AG04450 (cell line): ENCODE results near the gene KCNMB2. TPM values are rescaled to one million over a fixed set of nuclear protein-coding genes. Genes with fewer than 3 reads are reported as not detected.
"Not testable (repeated sequence)": the region's sequence is repeated elsewhere in the genome, so short reads cannot be mapped to it uniquely, and the experiment has no call there.

Experiments used
- CTCF ChIA-PET: fragments of 300-600, 350-600 bp; formaldehyde crosslinking; extraction: SDS; loops from one replicate; lab custom pipeline; 2022; ENCODE audit warnings: antibody characterized with exemption, inconsistent platforms; lab: Charles Lee
- POLR2A ChIA-PET: fragments of 350-600 bp; formaldehyde crosslinking; extraction: SDS; loops from one replicate; lab custom pipeline; 2021; ENCODE audit warnings: antibody characterized with exemption, inconsistent platforms; lab: Yijun Ruan, JAX
- DNase-seq: peaks from one replicate; pipeline ENCODE4 v3.0.0-alpha.2; 2011; ENCODE audit warnings: low read depth, low spot score
- H3K27ac ChIP-seq: one replicate; pipeline ENCODE4 v1.5.1; 2012; ENCODE audit warnings: low read depth, low read length, control low read depth
- H3K27me3 ChIP-seq: one replicate; pipeline ENCODE4 v1.6.0; 2012; ENCODE audit warnings: low read length; ENCODE audit not compliant: control insufficient read depth, insufficient read depth
- H3K4me3 ChIP-seq: 2 replicates; pipeline ENCODE4 v1.5.1; 2011; ENCODE audit warnings: mild to moderate bottlenecking, low read depth, low read length, control low read depth
- H3K9me3 ChIP-seq: 2 replicates; pipeline ENCODE4 v1.5.1; 2012; ENCODE audit warnings: low read length; ENCODE audit not compliant: control insufficient read depth, insufficient read depth
- polyA plus RNA-seq: library from polyadenylated mRNA; depleted of rRNA; stranded (reverse); fragments of >200 nt; gene quantifications from 2 replicates; pipeline ENCODE4 v1.2.3, GENCODE V29; 2011
- TF ChIP-seq, protein P1 (sequence below): IDR thresholded peaks from 2 replicates; pipeline ENCODE4 v1.5.1; 2011; ENCODE audit warnings: low read depth, low read length, control low read depth, inconsistent platforms

KCNMB2 gene
- polyA plus RNA-seq, 1 experiment, result not detected

DNA sequence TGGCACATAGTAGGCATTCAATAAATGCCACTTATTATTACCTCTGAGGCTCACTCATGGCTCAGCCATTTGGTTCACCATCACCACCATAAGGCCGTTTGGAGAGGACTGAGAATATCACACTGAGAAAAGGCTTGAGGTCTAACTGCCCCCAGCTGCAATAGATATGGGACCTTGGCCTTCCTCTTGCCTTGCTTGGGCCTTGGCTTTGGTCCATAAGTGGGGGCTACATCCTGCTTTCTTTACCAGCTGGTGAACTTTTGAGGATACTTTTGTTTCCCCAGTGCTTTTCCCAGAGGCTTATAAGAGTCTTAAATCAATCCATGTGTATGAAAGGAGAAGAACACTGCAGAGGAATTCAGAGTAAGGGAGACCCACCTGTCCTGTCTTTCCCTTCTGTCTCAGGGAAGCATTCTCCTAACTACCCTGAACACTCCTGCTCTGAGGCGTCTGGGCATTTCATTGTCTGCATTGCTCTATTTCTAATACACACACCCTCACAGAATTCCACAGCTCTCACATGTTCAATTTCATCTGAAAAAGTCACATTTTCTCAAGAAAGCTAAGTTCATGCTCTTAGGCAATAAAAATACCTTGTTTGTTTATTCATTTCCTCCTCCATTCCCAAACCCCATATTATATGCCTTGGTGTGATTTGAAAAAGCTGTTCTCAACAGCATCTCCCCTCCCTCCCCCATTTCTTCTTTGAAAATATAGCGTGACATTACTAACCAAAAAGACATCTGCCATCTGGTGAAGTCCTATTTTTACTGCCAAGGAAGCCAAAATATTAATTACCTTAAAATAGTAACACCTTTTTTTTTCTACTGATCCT is 22.5 kb upstream of the KCNMB2 start:
- CTCF ChIA-PET, result interaction anchor here (0.5 kb wide), 1 partner anchor 44 kb away, joined by 3 read pairs; no protein-coding TSS in a partner anchor
- TF ChIP-seq, protein P1, sequence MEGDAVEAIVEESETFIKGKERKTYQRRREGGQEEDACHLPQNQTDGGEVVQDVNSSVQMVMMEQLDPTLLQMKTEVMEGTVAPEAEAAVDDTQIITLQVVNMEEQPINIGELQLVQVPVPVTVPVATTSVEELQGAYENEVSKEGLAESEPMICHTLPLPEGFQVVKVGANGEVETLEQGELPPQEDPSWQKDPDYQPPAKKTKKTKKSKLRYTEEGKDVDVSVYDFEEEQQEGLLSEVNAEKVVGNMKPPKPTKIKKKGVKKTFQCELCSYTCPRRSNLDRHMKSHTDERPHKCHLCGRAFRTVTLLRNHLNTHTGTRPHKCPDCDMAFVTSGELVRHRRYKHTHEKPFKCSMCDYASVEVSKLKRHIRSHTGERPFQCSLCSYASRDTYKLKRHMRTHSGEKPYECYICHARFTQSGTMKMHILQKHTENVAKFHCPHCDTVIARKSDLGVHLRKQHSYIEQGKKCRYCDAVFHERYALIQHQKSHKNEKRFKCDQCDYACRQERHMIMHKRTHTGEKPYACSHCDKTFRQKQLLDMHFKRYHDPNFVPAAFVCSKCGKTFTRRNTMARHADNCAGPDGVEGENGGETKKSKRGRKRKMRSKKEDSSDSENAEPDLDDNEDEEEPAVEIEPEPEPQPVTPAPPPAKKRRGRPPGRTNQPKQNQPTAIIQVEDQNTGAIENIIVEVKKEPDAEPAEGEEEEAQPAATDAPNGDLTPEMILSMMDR, result no peak
- no peak overlapping the region for H3K4me3 ChIP-seq

DNA sequence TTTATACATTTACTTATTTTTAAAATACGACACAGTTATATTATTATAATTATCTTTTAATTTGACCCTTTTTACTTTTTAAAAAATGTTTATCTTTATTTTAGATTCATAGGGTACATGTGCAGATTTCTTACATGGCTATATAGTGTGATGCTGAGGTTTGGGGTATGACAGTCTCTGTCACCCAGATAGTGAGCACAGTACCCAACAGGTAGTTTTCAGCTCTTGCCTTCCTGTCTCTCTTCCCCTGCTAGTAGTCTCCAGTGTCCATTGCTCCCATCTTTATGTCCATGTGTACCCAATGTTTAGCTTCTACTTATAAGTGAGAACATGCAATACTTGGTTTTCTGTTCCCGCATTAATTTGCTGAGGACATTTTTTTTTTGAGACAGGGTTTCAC is 21.8 kb upstream of the KCNMB2 start:
- no peaks in the 10 kb centered on the region for H3K9me3 ChIP-seq
- ChIA-PET CTCF (interaction anchor here (0.5 kb wide), 1 partner anchor 44 kb away, joined by 3 read pairs; no protein-coding TSS in a partner anchor), POLR2A (no interaction called here)
- H3K4me3 ChIP-seq, result no peak overlapping the region
- H3K27me3 ChIP-seq, result no peaks in the 10 kb centered on the region
- DNase-seq, result no peak
- H3K27ac ChIP-seq, result no peak overlapping the region
- TF ChIP-seq, protein P1, result no peak

More for the DNA sequence above, 22.5 kb upstream of the KCNMB2 start:
- DNase-seq, result no peak
- H3K9me3 ChIP-seq, result no peaks in the 10 kb centered on the region
- H3K27ac ChIP-seq, result no peak overlapping the region
- no peaks in the 10 kb centered on the region for H3K27me3 ChIP-seq
- POLR2A ChIA-PET, result no interaction called here

DNA sequence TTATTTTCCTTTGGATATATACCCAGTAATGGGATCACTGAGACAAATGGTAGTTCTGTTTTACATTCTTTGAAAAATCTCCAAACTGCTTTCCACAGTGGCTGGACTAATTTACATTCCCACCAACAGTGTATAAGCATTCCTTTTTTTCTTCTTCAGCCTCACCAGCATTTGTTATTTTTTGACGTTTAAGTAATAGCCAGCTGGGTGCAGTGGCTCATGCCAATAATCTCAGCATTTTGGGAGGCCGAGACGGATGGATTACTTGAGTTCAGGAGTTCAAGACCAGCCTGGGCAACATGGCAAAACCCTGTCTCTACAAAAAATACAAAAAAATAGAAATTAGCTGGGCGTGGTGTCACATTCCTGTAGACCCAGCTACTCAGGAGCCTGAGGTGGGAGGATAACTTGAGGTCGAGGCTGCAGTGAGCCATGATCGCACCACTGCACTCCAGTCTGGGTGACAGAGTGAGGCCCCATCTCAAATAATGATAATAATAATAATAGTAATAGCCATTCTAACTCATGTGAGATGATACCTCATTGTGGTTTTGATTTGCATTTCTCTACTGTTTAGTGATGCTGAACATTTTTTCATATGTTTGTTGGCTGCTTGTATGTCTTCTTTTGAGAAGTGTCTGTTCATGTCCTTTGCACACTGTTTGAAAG is 21.0 kb upstream of the KCNMB2 start:
- H3K4me3 ChIP-seq, H3K27me3 ChIP-seq, DNase-seq, POLR2A ChIA-PET, H3K9me3 ChIP-seq, CTCF ChIA-PET, H3K27ac ChIP-seq: not testable (repeated sequence)

DNA sequence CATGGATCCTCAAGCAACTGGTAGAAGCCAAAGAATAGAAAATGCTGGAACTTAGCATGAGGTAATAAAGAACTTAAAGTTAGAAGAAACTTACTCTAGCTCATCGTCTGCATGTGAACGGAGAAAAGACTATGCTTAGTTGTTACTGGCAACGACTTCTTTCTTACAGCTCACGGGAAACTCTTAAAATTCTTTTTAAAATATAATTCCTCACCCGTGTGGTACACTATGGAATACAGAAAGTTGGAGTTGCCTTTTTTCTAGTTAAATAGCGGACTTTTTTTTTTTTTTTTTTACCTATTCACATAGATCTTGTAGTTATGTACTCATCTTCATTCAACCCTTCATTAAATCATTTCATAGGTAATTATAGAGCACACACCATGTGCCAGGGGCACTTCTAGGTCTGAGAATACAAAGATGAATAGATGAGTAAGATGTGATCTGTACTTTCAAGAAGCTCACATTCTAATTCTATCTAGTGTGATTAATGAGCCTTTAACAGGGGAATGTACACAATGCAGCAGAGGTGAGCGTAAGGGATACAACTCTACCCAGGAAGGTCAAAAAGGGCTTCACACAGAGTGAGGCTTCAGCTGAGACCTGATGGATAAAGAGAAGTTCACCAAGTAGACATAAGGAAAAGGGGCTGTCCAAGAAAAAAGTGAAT is 18.4 kb upstream of the KCNMB2 start:
- H3K4me3 ChIP-seq, result no peak overlapping the region
- ChIA-PET CTCF (no interaction called here), POLR2A (no interaction called here)
- TF ChIP-seq, protein P1, result no peak
- DNase-seq, result no peak
- no peaks in the 10 kb centered on the region for H3K9me3 ChIP-seq
- no peak overlapping the region for H3K27ac ChIP-seq
- no peaks in the 10 kb centered on the region for H3K27me3 ChIP-seq

DNA sequence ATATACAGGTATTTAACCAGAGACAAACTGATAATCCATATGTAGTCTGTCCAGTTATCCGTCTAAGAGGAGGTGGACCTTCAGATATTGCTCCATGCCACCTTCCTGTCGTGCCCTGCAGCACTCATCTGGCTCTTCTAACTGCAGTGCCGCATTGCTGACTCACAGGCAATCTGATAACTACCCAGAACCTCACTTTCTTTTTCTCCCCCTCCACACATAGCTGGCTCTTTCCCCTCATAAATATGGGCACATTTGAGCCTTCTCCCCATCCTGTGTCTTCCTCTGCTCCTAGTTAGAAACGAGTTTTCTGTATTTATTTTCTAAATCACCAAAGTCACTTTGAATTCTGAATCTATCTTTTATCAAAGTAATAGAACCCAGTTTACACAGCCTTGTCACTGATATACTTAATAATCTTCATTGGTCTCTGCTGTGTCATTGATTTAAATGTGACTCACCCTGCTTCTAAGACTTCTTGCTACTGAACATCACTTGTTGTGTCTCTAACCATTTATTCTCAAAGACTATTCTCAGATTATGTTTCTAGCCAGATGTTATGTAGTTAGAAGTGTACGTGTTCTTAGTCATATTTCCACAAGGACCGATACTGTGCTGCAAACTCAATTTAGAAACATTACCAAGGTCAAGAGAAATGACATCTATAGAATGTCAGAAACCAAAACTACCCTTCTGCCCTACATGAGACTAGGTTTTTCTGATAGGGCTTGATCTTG is 17.4 kb upstream of the KCNMB2 start:
- DNase-seq, result no peak

More for the DNA sequence above, 17.4 kb upstream of the KCNMB2 start:
- Histone ChIP-seq H3K27me3 (no peaks in the 10 kb centered on the region), H3K9me3 (no peaks in the 10 kb centered on the region), H3K27ac (no peak overlapping the region), H3K4me3 (no peak overlapping the region)
- ChIA-PET POLR2A (no interaction called here), CTCF (no interaction called here)
- TF ChIP-seq, protein P1, result no peak
